HG02981 (cell line): ENCODE data around the gene ACHE.
A peak's percentile ranks its signal among the peaks of the same experiment; 100 is the strongest.

Experiments
- ATAC-seq: cut with Tn5 transposase; IDR thresholded peaks from one replicate; pipeline ENCODE4 v1.9.1; 2021; ENCODE audit warnings: mild to moderate bottlenecking, moderate library complexity; ENCODE audit not compliant: unreplicated experiment

Gene ACHE

GRCh38 chr7:100885440-100886141, 10.1 kb downstream of the ACHE start:
- no peak for ATAC-seq

- no peak for ATAC-seq
Measured at GRCh38 chr7:100884736-100885439, 10.8 kb downstream of the ACHE start.

- no peak for ATAC-seq
Measured at GRCh38 chr7:100882785-100883526, 12.7 kb downstream of the ACHE start.

GRCh38 chr7:100882201-100882600, 13.5 kb downstream of the ACHE start:
- ATAC-seq = no peak

GRCh38 chr7:100881136-100881535, 14.6 kb downstream of the ACHE start:
- ATAC-seq = no peak

- ATAC-seq = no peak
Measured at GRCh38 chr7:100880645-100881044, 15.0 kb downstream of the ACHE start.

GRCh38 chr7:100879685-100880261, 15.9 kb downstream of the ACHE start:
- no peak for ATAC-seq

- ATAC-seq = no peak
Measured at GRCh38 chr7:100878685-100879084, 17.0 kb downstream of the ACHE start.

GRCh38 chr7:100878013-100878412, 17.7 kb downstream of the ACHE start:
- ATAC-seq = no peak

- peak; percentile 17 for ATAC-seq
Measured at GRCh38 chr7:100875356-100875751, 20.3 kb downstream of the ACHE start.

- ATAC-seq = peak; percentile 89
Measured at GRCh38 chr7:100874577-100875355, 20.9 kb downstream of the ACHE start, which contains the start of gene SRRT. Gene SRRT (plus strand): TSS chr7:100875103. CDS start chr7:100875591, 488 bp downstream.

GRCh38 chr7:100874300-100874576, 21.4 kb downstream of the ACHE start:
- no peak for ATAC-seq

GRCh38 chr7:100873599-100874299, 21.9 kb downstream of the ACHE start:
- no peak for ATAC-seq

GRCh38 chr7:100867776-100868485, 27.8 kb downstream of the ACHE start:
- ATAC-seq = no peak

- no peak for ATAC-seq
Measured at GRCh38 chr7:100867040-100867775, 28.5 kb downstream of the ACHE start, which contains the start of gene TRIP6. Gene TRIP6 (plus strand): TSS chr7:100867387. CDS start chr7:100867498, 111 bp downstream.

GRCh38 chr7:100866729-100867039, 29.0 kb downstream of the ACHE start:
- ATAC-seq = no peak

GRCh38 chr7:100865938-100866728, 29.6 kb downstream of the ACHE start:
- no peak for ATAC-seq

GRCh38 chr7:100865372-100865911, 30.2 kb downstream of the ACHE start:
- ATAC-seq = no peak
